MM.1S (cell line): Measurements from ENCODE around the gene PTHLH.

Experiments used
- EZH2 ChIP-seq: fragments of 300-600 bp; sonication (generic); optimal IDR thresholded peaks from 2 replicates; pipeline ENCODE3; 2017; ENCODE audit warnings: low read depth, mild to moderate bottlenecking, antibody characterized with exemption, low read length, mixed read lengths
- EZH2phosphoT487 ChIP-seq: fragments of 300-600 bp; sonication (generic); IDR thresholded peaks from 2 replicates; pipeline ENCODE4 v1.6.1; 2018; ENCODE audit warnings: antibody characterized with exemption, low read length
- TF ChIP-seq, protein P1 (sequence below): fragments of 300-600 bp; sonication (generic); IDR thresholded peaks from 2 replicates; pipeline ENCODE4 v1.5.1; 2016; ENCODE audit warnings: antibody characterized with exemption, low read length, mixed read lengths

GRCh38 chr12:27971606-27972005 lies 927 bp downstream of the PTHLH start:
- TF ChIP-seq, protein P1, sequence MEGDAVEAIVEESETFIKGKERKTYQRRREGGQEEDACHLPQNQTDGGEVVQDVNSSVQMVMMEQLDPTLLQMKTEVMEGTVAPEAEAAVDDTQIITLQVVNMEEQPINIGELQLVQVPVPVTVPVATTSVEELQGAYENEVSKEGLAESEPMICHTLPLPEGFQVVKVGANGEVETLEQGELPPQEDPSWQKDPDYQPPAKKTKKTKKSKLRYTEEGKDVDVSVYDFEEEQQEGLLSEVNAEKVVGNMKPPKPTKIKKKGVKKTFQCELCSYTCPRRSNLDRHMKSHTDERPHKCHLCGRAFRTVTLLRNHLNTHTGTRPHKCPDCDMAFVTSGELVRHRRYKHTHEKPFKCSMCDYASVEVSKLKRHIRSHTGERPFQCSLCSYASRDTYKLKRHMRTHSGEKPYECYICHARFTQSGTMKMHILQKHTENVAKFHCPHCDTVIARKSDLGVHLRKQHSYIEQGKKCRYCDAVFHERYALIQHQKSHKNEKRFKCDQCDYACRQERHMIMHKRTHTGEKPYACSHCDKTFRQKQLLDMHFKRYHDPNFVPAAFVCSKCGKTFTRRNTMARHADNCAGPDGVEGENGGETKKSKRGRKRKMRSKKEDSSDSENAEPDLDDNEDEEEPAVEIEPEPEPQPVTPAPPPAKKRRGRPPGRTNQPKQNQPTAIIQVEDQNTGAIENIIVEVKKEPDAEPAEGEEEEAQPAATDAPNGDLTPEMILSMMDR = no peak
- TF ChIP-seq EZH2 = no peak
- TF ChIP-seq EZH2phosphoT487 = no peak
